ENCODE measurements around the gene BMERB1. TPM values are rescaled to one million over a fixed set of nuclear protein-coding genes. Genes with fewer than 3 reads are reported as not detected.
"Not testable (repeated sequence)": the region's sequence is repeated elsewhere in the genome, so short reads cannot be mapped to it uniquely, and the experiment has no call there.

The BMERB1 gene
- total and polyA plus RNA-seq, 2 donors: 6.0 to 9.1 TPM

- Histone ChIP-seq H3K27ac (ENCODE audit: low read depth in 1 of 2, low read length in 1 of 2) (no peak overlapping the region), H3K27me3 (ENCODE audit: control insufficient read depth in 2 of 2, insufficient read depth in 1 of 2, low read length in 1 of 2) (no peaks in the 10 kb centered on the region), H3K4me3 (ENCODE audit: low read length in 2 of 2) (no peak overlapping the region), H3K36me3 (ENCODE audit: control insufficient read depth in 2 of 2, insufficient read depth in 2 of 2, low read length in 1 of 2) (no peaks in the 10 kb centered on the region), H3K4me1 (ENCODE audit: control insufficient read depth in 2 of 2, insufficient read depth in 2 of 2, low read length in 2 of 2) (no peaks in the 10 kb centered on the region), H3K9me3 (ENCODE audit: control insufficient read depth in 2 of 2, insufficient read depth in 1 of 2, low read length in 1 of 2) (no peaks in the 10 kb centered on the region)
- WGBS: 96% methylated on average over 8 of the region's 8 CpGs
- DNase-seq (ENCODE audit: low read depth in 6 of 9, low spot score in 9 of 9): no peak
These were observed 18.0 kb downstream of the BMERB1 start for GRCh38 chr16:15452246-15452855.

GRCh38 chr16:15453296-15453695 is 18.9 kb downstream of the BMERB1 start:
- WGBS: 94% methylated on average over 7 of the region's 7 CpGs
- not testable (repeated sequence) for H3K4me1 ChIP-seq (ENCODE audit: control insufficient read depth in 2 of 2, insufficient read depth in 2 of 2, low read length in 2 of 2); H3K36me3 ChIP-seq (ENCODE audit: control insufficient read depth in 2 of 2, insufficient read depth in 2 of 2, low read length in 1 of 2); DNase-seq (ENCODE audit: low read depth in 6 of 9, low spot score in 9 of 9); H3K27ac ChIP-seq (ENCODE audit: low read depth in 1 of 2, low read length in 1 of 2); H3K27me3 ChIP-seq (ENCODE audit: control insufficient read depth in 2 of 2, insufficient read depth in 1 of 2, low read length in 1 of 2); H3K9me3 ChIP-seq (ENCODE audit: control insufficient read depth in 2 of 2, insufficient read depth in 1 of 2, low read length in 1 of 2); H3K4me3 ChIP-seq (ENCODE audit: low read length in 2 of 2)

GRCh38 chr16:15454933-15455332 is 20.5 kb downstream of the BMERB1 start:
- WGBS: 97% methylated on average over 11 of the region's 11 CpGs
- not testable (repeated sequence) for H3K36me3 ChIP-seq (ENCODE audit: control insufficient read depth in 2 of 2, insufficient read depth in 2 of 2, low read length in 1 of 2); H3K27me3 ChIP-seq (ENCODE audit: control insufficient read depth in 2 of 2, insufficient read depth in 1 of 2, low read length in 1 of 2); DNase-seq (ENCODE audit: low read depth in 6 of 9, low spot score in 9 of 9); H3K4me3 ChIP-seq (ENCODE audit: low read length in 2 of 2); H3K27ac ChIP-seq (ENCODE audit: low read depth in 1 of 2, low read length in 1 of 2); H3K9me3 ChIP-seq (ENCODE audit: control insufficient read depth in 2 of 2, insufficient read depth in 1 of 2, low read length in 1 of 2); H3K4me1 ChIP-seq (ENCODE audit: control insufficient read depth in 2 of 2, insufficient read depth in 2 of 2, low read length in 2 of 2)

GRCh38 chr16:15457400-15457799 is 23.0 kb downstream of the BMERB1 start:
- 94% methylated on average over 3 of the region's 3 CpGs for WGBS
- Histone ChIP-seq H3K27me3 (ENCODE audit: control insufficient read depth in 2 of 2, insufficient read depth in 1 of 2, low read length in 1 of 2) (no peaks in the 10 kb centered on the region), H3K36me3 (ENCODE audit: control insufficient read depth in 2 of 2, insufficient read depth in 2 of 2, low read length in 1 of 2) (no peaks in the 10 kb centered on the region), H3K4me3 (ENCODE audit: low read length in 2 of 2) (no peak overlapping the region), H3K4me1 (ENCODE audit: control insufficient read depth in 2 of 2, insufficient read depth in 2 of 2, low read length in 2 of 2) (no peaks in the 10 kb centered on the region), H3K27ac (ENCODE audit: low read depth in 1 of 2, low read length in 1 of 2) (no peak overlapping the region), H3K9me3 (ENCODE audit: control insufficient read depth in 2 of 2, insufficient read depth in 1 of 2, low read length in 1 of 2) (no peaks in the 10 kb centered on the region)
- no peak for DNase-seq (ENCODE audit: low read depth in 6 of 9, low spot score in 9 of 9)

GRCh38 chr16:15457958-15458357 is 23.6 kb downstream of the BMERB1 start:
- 80% methylated on average over 4 of the region's 4 CpGs for WGBS
- no peaks in the 10 kb centered on the region for H3K27me3 ChIP-seq (ENCODE audit: control insufficient read depth in 2 of 2, insufficient read depth in 1 of 2, low read length in 1 of 2)
- DNase-seq (ENCODE audit: low read depth in 6 of 9, low spot score in 9 of 9): no peak
- H3K9me3 ChIP-seq (ENCODE audit: control insufficient read depth in 2 of 2, insufficient read depth in 1 of 2, low read length in 1 of 2): no peaks in the 10 kb centered on the region
- no peak overlapping the region for H3K4me3 ChIP-seq (ENCODE audit: low read length in 2 of 2)
- H3K4me1 ChIP-seq (ENCODE audit: control insufficient read depth in 2 of 2, insufficient read depth in 2 of 2, low read length in 2 of 2): no peaks in the 10 kb centered on the region
- no peak overlapping the region for H3K27ac ChIP-seq (ENCODE audit: low read depth in 1 of 2, low read length in 1 of 2)
- no peaks in the 10 kb centered on the region for H3K36me3 ChIP-seq (ENCODE audit: control insufficient read depth in 2 of 2, insufficient read depth in 2 of 2, low read length in 1 of 2)

- no peak overlapping the region for H3K27ac ChIP-seq (ENCODE audit: low read depth in 1 of 2, low read length in 1 of 2)
- H3K9me3 ChIP-seq (ENCODE audit: control insufficient read depth in 2 of 2, insufficient read depth in 1 of 2, low read length in 1 of 2): no peaks in the 10 kb centered on the region
- WGBS: 94% methylated on average over 1 of the region's 1 CpG
- DNase-seq (ENCODE audit: low read depth in 6 of 9, low spot score in 9 of 9): no peak
- H3K27me3 ChIP-seq (ENCODE audit: control insufficient read depth in 2 of 2, insufficient read depth in 1 of 2, low read length in 1 of 2): no peaks in the 10 kb centered on the region
- H3K4me1 ChIP-seq (ENCODE audit: control insufficient read depth in 2 of 2, insufficient read depth in 2 of 2, low read length in 2 of 2): no peaks in the 10 kb centered on the region
- no peak overlapping the region for H3K4me3 ChIP-seq (ENCODE audit: low read length in 2 of 2)
- no peaks in the 10 kb centered on the region for H3K36me3 ChIP-seq (ENCODE audit: control insufficient read depth in 2 of 2, insufficient read depth in 2 of 2, low read length in 1 of 2)
These were observed 25.4 kb downstream of the BMERB1 start for GRCh38 chr16:15459791-15460190.

GRCh38 chr16:15460601-15461000 is 26.2 kb downstream of the BMERB1 start:
- Histone ChIP-seq H3K4me1 (ENCODE audit: control insufficient read depth in 2 of 2, insufficient read depth in 2 of 2, low read length in 2 of 2) (no peaks in the 10 kb centered on the region), H3K9me3 (ENCODE audit: control insufficient read depth in 2 of 2, insufficient read depth in 1 of 2, low read length in 1 of 2) (no peaks in the 10 kb centered on the region), H3K36me3 (ENCODE audit: control insufficient read depth in 2 of 2, insufficient read depth in 2 of 2, low read length in 1 of 2) (no peaks in the 10 kb centered on the region), H3K27me3 (ENCODE audit: control insufficient read depth in 2 of 2, insufficient read depth in 1 of 2, low read length in 1 of 2) (no peaks in the 10 kb centered on the region), H3K4me3 (ENCODE audit: low read length in 2 of 2) (no peak overlapping the region), H3K27ac (ENCODE audit: low read depth in 1 of 2, low read length in 1 of 2) (no peak overlapping the region)
- WGBS: 95% methylated on average over 3 of the region's 3 CpGs
- DNase-seq (ENCODE audit: low read depth in 6 of 9, low spot score in 9 of 9): no peak

- H3K27me3 ChIP-seq (ENCODE audit: control insufficient read depth in 2 of 2, insufficient read depth in 1 of 2, low read length in 1 of 2): no peaks in the 10 kb centered on the region
- no peak overlapping the region for H3K27ac ChIP-seq (ENCODE audit: low read depth in 1 of 2, low read length in 1 of 2)
- no peak for DNase-seq (ENCODE audit: low read depth in 6 of 9, low spot score in 9 of 9)
- H3K4me3 ChIP-seq (ENCODE audit: low read length in 2 of 2): no peak overlapping the region
- H3K9me3 ChIP-seq (ENCODE audit: control insufficient read depth in 2 of 2, insufficient read depth in 1 of 2, low read length in 1 of 2): no peaks in the 10 kb centered on the region
- H3K4me1 ChIP-seq (ENCODE audit: control insufficient read depth in 2 of 2, insufficient read depth in 2 of 2, low read length in 2 of 2): no peaks in the 10 kb centered on the region
- WGBS: 97% methylated on average over 6 of the region's 6 CpGs
- no peaks in the 10 kb centered on the region for H3K36me3 ChIP-seq (ENCODE audit: control insufficient read depth in 2 of 2, insufficient read depth in 2 of 2, low read length in 1 of 2)
These were observed 27.0 kb downstream of the BMERB1 start for GRCh38 chr16:15461376-15461775.

GRCh38 chr16:15464401-15465186 is 30.2 kb downstream of the BMERB1 start:
- no peak overlapping the region for H3K27ac ChIP-seq (ENCODE audit: low read depth in 1 of 2, low read length in 1 of 2)
- no peaks in the 10 kb centered on the region for H3K27me3 ChIP-seq (ENCODE audit: control insufficient read depth in 2 of 2, insufficient read depth in 1 of 2, low read length in 1 of 2)
- H3K36me3 ChIP-seq (ENCODE audit: control insufficient read depth in 2 of 2, insufficient read depth in 2 of 2, low read length in 1 of 2): no peaks in the 10 kb centered on the region
- 84% methylated on average over 4 of the region's 4 CpGs for WGBS
- no peaks in the 10 kb centered on the region for H3K9me3 ChIP-seq (ENCODE audit: control insufficient read depth in 2 of 2, insufficient read depth in 1 of 2, low read length in 1 of 2)
- H3K4me3 ChIP-seq (ENCODE audit: low read length in 2 of 2): no peak overlapping the region
- no peak for DNase-seq (ENCODE audit: low read depth in 6 of 9, low spot score in 9 of 9)
- no peaks in the 10 kb centered on the region for H3K4me1 ChIP-seq (ENCODE audit: control insufficient read depth in 2 of 2, insufficient read depth in 2 of 2, low read length in 2 of 2)

Measured in thymus (tissue), 11 donors.